Vagina (tissue), 2 donors: Measurements from ENCODE around the gene AIG1. TPM values are rescaled to one million over a fixed set of nuclear protein-coding genes. Genes with fewer than 3 reads are reported as not detected.

Experiments used
- DNase-seq, 2 donors: peaks; one replicate each; pipeline ENCODE4 v3.0.0-alpha.2; 2017; ENCODE audit errors: extremely low spot score in 2 of 2
- H3K27ac ChIP-seq: fragments of 200-600 bp; sonication (generic); one replicate; pipeline ENCODE4 v1.5.1; 2019
- H3K27me3 ChIP-seq: fragments of 200-600 bp; sonication (generic); one replicate; pipeline ENCODE4 v1.5.1; 2019
- H3K36me3 ChIP-seq, 2 donors: fragments of 200-600 bp; sonication (generic); one replicate each; pipeline ENCODE4 v1.5.1; 2017 to 2019
- H3K4me1 ChIP-seq: fragments of 200-600 bp; sonication (generic); one replicate; pipeline ENCODE4 v1.5.1; 2019
- H3K4me3 ChIP-seq, 2 donors: fragments of 200-600 bp; sonication (generic); 1 replicate in 1 of 2; 2 replicates in 1 of 2; pipeline ENCODE4 v1.5.1; 2016 to 2019
- H3K9me3 ChIP-seq: fragments of 200-600 bp; sonication (generic); one replicate; pipeline ENCODE4 v1.5.1; 2019
- CTCF ChIP-seq, 3 experiments: fragments of 450-650 bp in 2 of 3; fragments of 200-600 bp in 1 of 3; sonication (generic) in 1 of 3; IDR thresholded peaks; one replicate each; pipeline ENCODE4 v1.5.1; 2017 to 2019; ENCODE audit warnings: antibody characterized with exemption in 3 of 3, mild to moderate bottlenecking in 2 of 3, moderate library complexity in 2 of 3
- POLR2A ChIP-seq, 2 donors: fragments of 450-650 bp; IDR thresholded peaks; one replicate each; pipeline ENCODE4 v1.6.1; 2017; ENCODE audit warnings: antibody characterized with exemption in 2 of 2, mild to moderate bottlenecking in 2 of 2, moderate library complexity in 2 of 2
- POLR2AphosphoS5 ChIP-seq, 2 donors: sonication (generic); formaldehyde crosslinking; IDR thresholded peaks; one replicate each; pipeline ENCODE4 v1.9.0; 2017; ENCODE audit warnings: antibody characterized with exemption in 2 of 2, mild to moderate bottlenecking in 2 of 2, low read depth in 1 of 2; ENCODE audit not compliant: insufficient read depth in 1 of 2
- intact Hi-C: fragments of 100-400 bp; cut with DNase I; formaldehyde crosslinking; loops from one replicate; pipeline ENCODE4 v1.15.1; 2023
- total RNA-seq: library from RNA; depleted of rRNA; stranded (reverse); fragments of >200 nt; gene quantifications from one replicate; pipeline ENCODE4 v1.2.3, GENCODE V29; 2016

The AIG1 gene
- total RNA-seq, 1 donor from 2014 or later, result 22.3 TPM

GRCh38 chr6:143223895-143224294, 163.2 kb downstream of the AIG1 start:
- intact Hi-C loops, result no loop called here
- no peak for TF ChIP-seq POLR2A (IDR thresholded peaks at IDR 0.05)
- no peak for TF ChIP-seq CTCF (IDR thresholded peaks at IDR 0.05)
- TF ChIP-seq POLR2AphosphoS5 (IDR thresholded peaks at IDR 0.05; ENCODE audit: insufficient read depth in 1 of 2, low read depth in 1 of 2), result no peak
- H3K27ac ChIP-seq, result no peak overlapping the region

GRCh38 chr6:143224516-143224915, 163.8 kb downstream of the AIG1 start:
- H3K4me1 ChIP-seq, result no peaks in the 10 kb centered on the region
- no peak for TF ChIP-seq POLR2AphosphoS5 (IDR thresholded peaks at IDR 0.05; ENCODE audit: insufficient read depth in 1 of 2, low read depth in 1 of 2)
- no peak for TF ChIP-seq POLR2A (IDR thresholded peaks at IDR 0.05)
- TF ChIP-seq CTCF (IDR thresholded peaks at IDR 0.05), result no peak
- no peak overlapping the region for H3K27ac ChIP-seq
- intact Hi-C loops, result no loop called here
- H3K36me3 ChIP-seq, result no peaks in the 10 kb centered on the region
- no peak overlapping the region for H3K4me3 ChIP-seq
- no peak for DNase-seq
- H3K9me3 ChIP-seq, result no peaks in the 10 kb centered on the region
- H3K27me3 ChIP-seq, result no peaks in the 10 kb centered on the region

More at GRCh38 chr6:143223895-143224294, 163.2 kb downstream of the AIG1 start:
- no peak overlapping the region for H3K4me3 ChIP-seq
- H3K27me3 ChIP-seq, result no peaks in the 10 kb centered on the region
- H3K4me1 ChIP-seq, result no peaks in the 10 kb centered on the region
- H3K36me3 ChIP-seq, result no peaks in the 10 kb centered on the region
- DNase-seq, result no peak
- H3K9me3 ChIP-seq, result no peaks in the 10 kb centered on the region

- Histone ChIP-seq H3K4me1 (no peaks in the 10 kb centered on the region), H3K27me3 (no peaks in the 10 kb centered on the region), H3K27ac (no peak overlapping the region), H3K4me3 (no peak overlapping the region), H3K36me3 (no peaks in the 10 kb centered on the region), H3K9me3 (no peaks in the 10 kb centered on the region)
- DNase-seq, result no peak
- intact Hi-C loops, result no loop called here
- no peak for TF ChIP-seq POLR2AphosphoS5 (IDR thresholded peaks at IDR 0.05; ENCODE audit: insufficient read depth in 1 of 2, low read depth in 1 of 2)
- no peak for TF ChIP-seq CTCF (IDR thresholded peaks at IDR 0.05)
- no peak for TF ChIP-seq POLR2A (IDR thresholded peaks at IDR 0.05)
Measured at GRCh38 chr6:143225929-143226328, 165.2 kb downstream of the AIG1 start.

- Histone ChIP-seq H3K4me3 (no peak overlapping the region), H3K36me3 (no peaks in the 10 kb centered on the region), H3K4me1 (no peaks in the 10 kb centered on the region), H3K27me3 (no peaks in the 10 kb centered on the region), H3K27ac (no peak overlapping the region), H3K9me3 (no peaks in the 10 kb centered on the region)
- intact Hi-C loops, result no loop called here
- DNase-seq, result no peak
- TF ChIP-seq POLR2A (IDR thresholded peaks at IDR 0.05) (no peak), CTCF (IDR thresholded peaks at IDR 0.05) (no peak), POLR2AphosphoS5 (IDR thresholded peaks at IDR 0.05; ENCODE audit: insufficient read depth in 1 of 2, low read depth in 1 of 2) (no peak)
Measured at GRCh38 chr6:143227675-143228074, 167.0 kb downstream of the AIG1 start.

GRCh38 chr6:143229400-143229799, 168.7 kb downstream of the AIG1 start:
- no peaks in the 10 kb centered on the region for H3K4me1 ChIP-seq
- no peaks in the 10 kb centered on the region for H3K36me3 ChIP-seq
- DNase-seq, result no peak
- intact Hi-C loops, result no loop called here
- no peaks in the 10 kb centered on the region for H3K27me3 ChIP-seq
- H3K27ac ChIP-seq, result no peak overlapping the region
- no peak overlapping the region for H3K4me3 ChIP-seq
- no peaks in the 10 kb centered on the region for H3K9me3 ChIP-seq
- TF ChIP-seq CTCF (IDR thresholded peaks at IDR 0.05) (no peak), POLR2A (IDR thresholded peaks at IDR 0.05) (no peak), POLR2AphosphoS5 (IDR thresholded peaks at IDR 0.05; ENCODE audit: insufficient read depth in 1 of 2, low read depth in 1 of 2) (no peak)
